Activated T-cell treated with anti-CD3 and anti-CD28 coated beads for 48 hours (primary cell): ENCODE results near the gene MMADHC.
"Not testable (repeated sequence)": the region's sequence is repeated elsewhere in the genome, so short reads cannot be mapped to it uniquely, and the experiment has no call there.

ENCODE experiments used
- DNase-seq: peaks from one replicate; pipeline ENCODE4 v3.0.0-alpha.2; 2020; ENCODE audit warnings: low read depth

The MMADHC gene

GRCh38 chr2:149595056-149595963 is 7.7 kb upstream of the MMADHC start:
- DNase-seq: no peak

- DNase-seq: no peak
Observed at GRCh38 chr2:149594411-149594810, 6.8 kb upstream of the MMADHC start.

GRCh38 chr2:149587950-149588487 is 444 bp upstream of the MMADHC start:
- DNase-seq: no peak

GRCh38 chr2:149586898-149587219 is 716 bp downstream of the MMADHC start:
- DNase-seq: no peak

- no peak for DNase-seq
Observed at GRCh38 chr2:149586063-149586462, 1.5 kb downstream of the MMADHC start.

- no peak for DNase-seq
Observed at GRCh38 chr2:149585166-149585885, 2.2 kb downstream of the MMADHC start.

GRCh38 chr2:149579972-149580882 is 7.3 kb downstream of the MMADHC start:
- DNase-seq: no peak

- DNase-seq: no peak
Observed at GRCh38 chr2:149577269-149577668, 10.3 kb downstream of the MMADHC start.

GRCh38 chr2:149575752-149576151 is 11.8 kb downstream of the MMADHC start:
- DNase-seq: no peak

- no peak for DNase-seq
Observed at GRCh38 chr2:149575277-149575676, 12.3 kb downstream of the MMADHC start.

- DNase-seq: no peak
Observed at GRCh38 chr2:149573760-149574159, 13.8 kb downstream of the MMADHC start.

GRCh38 chr2:149572102-149572953 is 15.2 kb downstream of the MMADHC start:
- DNase-seq: no peak

- DNase-seq: no peak
Observed at GRCh38 chr2:149568138-149568537, 19.4 kb downstream of the MMADHC start.

- no peak for DNase-seq
Observed at GRCh38 chr2:149566652-149567051, 20.9 kb downstream of the MMADHC start.

GRCh38 chr2:149565625-149566024 is 21.9 kb downstream of the MMADHC start:
- DNase-seq: not testable (repeated sequence)

- DNase-seq: no peak
Observed at GRCh38 chr2:149564983-149565382, 22.6 kb downstream of the MMADHC start.

- no peak for DNase-seq
Observed at GRCh38 chr2:149564097-149564496, 23.5 kb downstream of the MMADHC start.

GRCh38 chr2:149562324-149562723 is 25.3 kb downstream of the MMADHC start:
- no peak for DNase-seq

- DNase-seq: no peak
Observed at GRCh38 chr2:149561309-149561926, 26.2 kb downstream of the MMADHC start.

- no peak for DNase-seq
Observed at GRCh38 chr2:149559341-149560068, 28.1 kb downstream of the MMADHC start.
